ENCODE data around the gene OBP2B.

GRCh38 chr9:133247632-133248031, 38.6 kb upstream of the OBP2B start:
- no peak for TF ChIP-seq CTCF (conservative IDR thresholded peaks at IDR 0.05)
- no peak for TF ChIP-seq ZFX (IDR thresholded peaks at IDR 0.05)

All from C4-2B (cell line).